ENCODE data around the gene ADAMTSL4.
"Not testable (repeated sequence)": the region's sequence is repeated elsewhere in the genome, so short reads cannot be mapped to it uniquely, and the experiment has no call there.

ADAMTSL4 gene

DNA sequence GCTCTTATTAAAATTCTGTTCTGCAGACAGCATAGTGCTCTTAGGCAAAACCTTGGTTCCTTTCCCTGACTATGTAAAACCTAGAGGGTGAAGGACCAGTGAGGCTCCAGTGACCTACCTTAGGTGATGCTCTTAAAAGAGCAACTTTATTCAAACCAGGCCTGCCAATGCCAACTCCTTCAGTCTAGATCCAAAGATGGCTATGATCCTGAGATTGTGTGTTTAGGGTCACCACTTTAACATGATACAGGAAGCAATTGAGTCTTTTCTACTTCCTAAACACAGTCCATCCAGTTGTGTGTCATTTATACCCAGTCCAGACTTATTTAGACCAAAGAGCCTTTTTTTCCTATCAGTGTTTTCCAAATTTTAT is 19.4 kb downstream of the ADAMTSL4 start:
- DNase-seq, result peak; percentile 64

DNA sequence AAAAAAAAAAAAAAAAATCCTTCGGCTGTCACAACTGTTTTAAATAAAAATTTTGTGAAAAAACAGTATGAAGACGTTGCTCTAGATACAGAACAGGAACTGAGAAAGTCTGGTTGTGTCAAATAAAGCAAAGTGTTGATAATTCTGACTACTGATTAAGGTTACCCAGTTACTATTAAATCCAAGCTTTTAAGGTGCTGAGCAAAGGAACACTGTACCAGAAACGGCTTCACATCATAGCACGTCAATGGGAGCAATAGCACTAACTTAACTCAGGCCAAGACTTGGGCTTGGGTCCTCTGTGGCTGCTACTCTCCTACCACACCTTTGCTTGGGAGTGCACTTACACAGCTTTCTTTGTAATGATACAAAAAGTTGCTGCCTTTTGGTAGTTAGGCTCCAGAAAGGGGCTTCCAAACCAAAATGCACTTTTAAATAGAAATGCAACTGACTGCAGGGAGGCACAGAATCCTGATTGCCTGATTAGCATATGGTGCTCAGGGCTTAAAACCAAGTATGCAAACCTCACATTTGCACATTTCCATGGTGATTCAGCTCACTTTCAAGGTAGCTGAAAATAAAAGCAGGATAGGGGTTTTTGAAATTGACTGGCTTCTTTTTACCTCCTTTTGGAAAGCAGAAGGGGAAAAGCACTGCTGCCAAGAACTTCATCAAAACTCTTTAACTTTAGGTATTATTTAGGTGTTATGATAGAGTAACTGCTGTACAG is 23.9 kb downstream of the ADAMTSL4 start:
- DNase-seq, result peak; percentile 55

DNA sequence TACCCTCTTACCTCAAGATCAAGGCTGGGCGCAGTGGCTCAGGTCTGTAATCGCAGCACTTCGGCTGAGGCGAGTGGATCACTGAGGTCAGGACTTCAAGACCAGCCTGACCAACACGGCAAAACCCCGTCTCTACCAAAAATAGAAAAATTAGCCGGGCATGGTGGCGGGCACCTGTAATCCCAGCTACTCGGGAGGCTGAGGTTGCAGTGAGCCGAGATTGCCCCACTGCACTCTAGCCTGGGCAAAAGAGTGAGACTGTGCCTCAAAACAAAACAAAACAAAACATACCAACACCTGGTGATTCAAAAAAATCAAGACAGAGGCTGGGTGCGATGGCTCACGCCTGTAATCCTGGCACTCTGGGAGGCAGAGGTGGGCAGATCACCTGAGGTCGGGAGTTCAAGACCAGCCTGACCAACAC is 24.5 kb downstream of the ADAMTSL4 start:
- DNase-seq, result peak; percentile 45

DNA sequence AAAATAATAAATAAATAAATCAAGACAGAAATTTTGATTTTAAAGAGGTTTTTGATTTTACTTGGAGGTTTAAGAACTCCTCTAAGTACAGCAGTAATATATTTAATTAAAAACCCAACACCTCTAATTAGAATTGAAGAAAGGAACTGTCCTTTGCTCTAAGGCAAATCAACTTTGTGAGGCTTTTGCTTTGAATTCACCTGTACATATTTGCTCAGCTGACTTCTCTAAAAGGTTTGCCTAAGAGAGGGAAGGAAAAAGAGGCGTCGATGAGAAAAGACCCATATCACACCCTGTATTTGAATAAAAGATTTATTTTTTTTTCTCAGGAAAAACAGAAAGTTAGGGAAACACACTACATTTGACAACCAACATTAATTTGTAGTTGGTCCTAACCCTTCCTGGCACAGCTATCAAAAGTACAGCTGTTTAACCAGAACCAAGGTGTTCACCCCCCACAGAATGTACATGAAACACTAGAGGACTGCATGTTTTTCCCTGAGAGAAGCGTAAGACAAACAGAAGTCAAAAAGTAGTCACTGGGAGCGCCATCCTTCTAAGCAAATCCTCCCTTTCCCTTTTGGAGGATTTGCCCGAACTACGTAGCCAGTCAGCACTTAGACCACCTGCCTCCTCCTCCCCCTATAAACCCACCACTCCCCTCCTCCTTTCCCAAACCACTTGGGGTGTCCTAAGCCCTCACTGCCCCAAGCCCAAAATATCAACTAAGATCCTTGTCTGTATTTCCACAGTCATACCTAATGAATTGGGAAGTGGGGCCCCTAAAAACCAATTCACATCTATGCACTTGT is 25.3 kb downstream of the ADAMTSL4 start:
- peak; percentile 44 for DNase-seq

DNA sequence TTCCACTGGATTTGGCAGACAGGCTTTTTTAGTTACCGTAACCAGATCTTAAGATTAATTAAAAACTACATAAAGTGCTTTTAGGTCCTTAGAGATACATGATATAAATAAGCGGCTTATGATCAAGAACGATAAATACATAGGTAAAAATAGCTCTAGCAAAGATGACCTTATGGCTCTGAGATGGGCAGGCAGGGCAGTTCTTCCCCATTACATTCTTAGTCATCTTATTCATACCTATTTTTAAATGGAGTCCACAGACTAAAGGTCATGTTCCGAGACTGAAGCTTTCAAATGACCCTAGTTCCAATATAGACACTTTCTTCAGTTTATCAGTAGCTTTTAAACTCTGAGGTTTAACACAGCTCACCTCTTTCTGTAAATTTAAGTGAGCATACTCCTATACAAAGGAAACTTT is 25.9 kb downstream of the ADAMTSL4 start:
- DNase-seq, result peak; percentile 38

DNA sequence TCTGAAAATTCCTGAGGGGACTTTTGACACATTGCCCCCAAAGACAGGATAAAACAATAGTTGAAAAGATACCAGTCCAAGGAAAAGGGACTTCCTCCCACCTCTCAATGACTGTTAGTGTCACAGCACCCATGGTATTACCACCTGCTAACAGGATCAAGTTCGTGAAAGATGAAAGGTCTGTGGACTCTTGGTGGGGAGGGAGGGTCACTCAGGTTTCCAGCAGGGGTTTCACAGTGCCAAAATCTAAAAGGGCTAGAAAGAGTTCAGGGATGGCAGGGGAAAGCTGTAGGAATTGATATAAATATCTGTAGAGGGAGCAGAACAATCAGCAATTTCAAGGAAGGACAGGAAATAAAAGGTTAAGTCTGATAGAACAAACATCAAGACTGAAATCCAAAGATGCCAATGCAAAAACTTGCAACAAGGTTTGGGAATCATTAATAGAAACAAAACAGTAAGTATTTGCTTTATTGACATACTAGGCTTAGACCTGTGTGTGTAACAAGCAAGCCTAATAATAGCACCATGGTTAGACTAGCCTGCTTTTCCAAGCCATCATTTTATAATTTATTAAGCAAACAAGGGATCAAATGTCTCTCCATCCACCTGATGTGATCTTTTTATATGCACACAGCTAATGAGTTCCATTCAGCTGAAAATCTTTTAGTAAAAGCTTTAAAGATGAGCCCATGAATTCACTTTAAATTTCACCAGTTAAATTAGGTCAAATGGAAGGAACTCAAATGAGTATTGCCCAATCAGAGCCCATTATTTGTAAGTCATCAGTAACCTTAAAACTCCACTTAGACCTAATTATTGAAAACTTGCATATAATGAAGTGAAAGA is 26.5 kb downstream of the ADAMTSL4 start:
- peak; percentile 32 for DNase-seq

DNA sequence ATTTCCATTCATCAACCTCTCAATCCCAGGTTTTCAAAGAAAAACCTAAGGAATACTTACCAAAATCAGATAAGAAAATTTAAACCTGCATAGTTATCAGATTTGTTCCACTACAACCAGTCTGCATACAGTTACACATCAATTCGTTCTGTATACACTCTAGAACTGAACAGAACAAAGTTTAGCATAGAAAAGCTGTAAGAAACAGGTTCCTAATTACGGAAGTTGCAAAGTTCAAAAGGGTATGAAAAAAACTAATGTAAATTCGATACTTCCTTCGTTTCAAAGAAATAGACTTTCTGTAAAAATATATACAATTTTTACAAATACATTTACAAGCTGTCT is 27.1 kb downstream of the ADAMTSL4 start:
- peak; percentile 31 for DNase-seq

DNA sequence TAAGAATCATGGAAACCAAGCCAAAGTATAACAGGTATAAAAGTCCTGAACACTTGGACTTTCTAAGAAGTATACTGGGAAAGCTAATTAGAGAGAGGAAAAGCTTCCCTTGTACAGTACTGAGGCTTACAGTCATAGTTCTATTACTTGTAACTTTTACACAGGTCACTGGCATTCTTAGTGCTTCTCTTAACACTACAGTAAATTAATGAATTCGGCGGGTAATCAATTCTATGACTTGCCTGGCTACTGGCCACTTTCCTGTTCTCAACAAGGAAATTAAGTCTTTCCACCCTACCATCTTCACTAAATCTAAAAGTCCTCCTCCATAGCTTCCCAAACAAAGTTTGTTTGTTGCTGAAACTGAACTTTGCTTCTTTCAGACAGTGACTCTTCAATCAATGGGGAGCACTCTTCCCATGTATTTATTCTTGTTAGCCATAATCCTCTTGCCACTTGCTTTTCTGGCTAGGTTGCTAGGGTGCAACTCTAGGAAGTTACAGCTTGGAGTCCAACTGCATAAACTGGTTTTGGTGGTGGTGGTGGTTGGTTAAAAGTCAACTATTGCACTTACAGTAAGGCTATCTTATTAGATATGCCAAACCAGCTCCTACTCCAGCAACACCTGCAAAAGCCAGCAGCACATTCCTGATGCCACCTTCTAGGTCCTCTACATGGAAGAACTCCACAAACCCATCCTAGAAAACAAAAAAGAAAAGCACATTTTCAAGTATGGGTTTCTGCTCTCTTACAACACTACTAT is 27.8 kb downstream of the ADAMTSL4 start:
- peak; percentile 53 for DNase-seq

DNA sequence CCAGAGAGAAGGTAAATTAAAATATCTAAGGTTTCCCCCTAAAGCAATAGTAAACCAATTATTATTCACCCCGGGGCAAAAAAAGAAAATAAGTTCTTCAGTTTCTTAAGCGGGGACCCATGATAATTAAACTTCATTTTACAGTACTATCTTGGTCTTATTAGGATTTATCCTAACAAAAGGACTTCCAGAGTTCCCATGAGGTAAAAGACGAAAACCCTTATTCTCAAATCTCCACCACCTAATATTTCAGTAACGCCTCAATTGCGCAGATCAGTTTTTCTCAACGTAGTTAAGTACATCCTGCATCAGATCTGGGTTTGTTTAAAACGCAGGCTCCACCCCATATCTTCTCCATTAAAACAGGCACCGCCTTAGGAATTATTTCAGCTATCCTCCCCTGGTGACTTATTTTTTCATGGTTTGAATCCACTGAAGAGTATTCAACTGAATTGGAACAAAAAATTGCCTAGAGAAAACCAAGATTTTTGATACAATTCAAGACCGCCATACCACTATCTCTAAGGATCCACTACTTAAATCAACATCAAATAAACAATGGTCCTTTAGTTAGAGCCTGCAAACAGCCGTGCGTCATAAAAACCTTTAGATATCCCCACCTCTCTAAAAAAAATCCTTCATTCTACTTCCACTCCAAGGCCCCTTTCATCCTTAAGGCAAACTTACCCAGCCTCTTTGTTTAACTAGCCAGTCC is 28.5 kb downstream of the ADAMTSL4 start:
- DNase-seq, result peak; percentile 63

DNA sequence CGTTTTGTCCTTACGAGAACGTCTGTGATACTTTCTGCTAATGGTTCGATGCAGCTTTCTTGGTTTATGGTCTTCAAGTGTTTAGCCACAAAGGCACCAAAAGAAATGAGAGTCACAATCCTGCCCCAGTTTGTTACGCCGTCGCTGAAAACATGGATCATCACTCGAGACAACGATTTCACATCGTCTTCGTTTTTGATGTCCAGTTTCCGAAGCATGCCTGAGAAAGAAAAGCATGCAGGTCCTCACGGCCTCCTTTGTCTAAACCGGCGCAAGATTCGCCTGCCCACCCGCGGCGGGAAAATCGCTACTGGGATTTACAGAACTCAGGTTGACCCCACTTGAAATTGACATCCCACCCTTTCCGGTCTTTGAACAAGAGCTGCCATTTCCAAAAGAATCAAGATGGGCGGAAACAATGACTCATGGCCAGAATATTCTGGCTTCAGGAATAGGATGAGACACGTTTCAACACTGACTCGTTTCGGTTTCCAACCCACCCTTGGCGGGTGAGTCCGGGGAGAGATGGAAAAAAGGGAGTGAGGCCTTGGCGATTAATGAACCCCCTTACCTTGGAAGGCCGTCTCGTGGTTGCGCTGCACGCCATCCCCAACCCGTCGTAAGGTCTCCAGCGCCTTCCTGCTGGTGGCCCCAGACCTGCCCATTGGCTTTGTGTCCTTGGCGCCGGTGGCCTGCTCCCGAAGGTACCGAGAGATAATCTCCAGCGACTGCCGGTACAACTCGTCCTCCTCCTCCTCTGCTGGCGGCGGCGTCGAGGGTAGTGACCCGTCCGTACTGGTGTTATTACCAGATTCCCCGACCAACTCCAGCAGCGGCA is 29.3 kb downstream of the ADAMTSL4 start:
- DNase-seq, result peak; percentile 68

DNA sequence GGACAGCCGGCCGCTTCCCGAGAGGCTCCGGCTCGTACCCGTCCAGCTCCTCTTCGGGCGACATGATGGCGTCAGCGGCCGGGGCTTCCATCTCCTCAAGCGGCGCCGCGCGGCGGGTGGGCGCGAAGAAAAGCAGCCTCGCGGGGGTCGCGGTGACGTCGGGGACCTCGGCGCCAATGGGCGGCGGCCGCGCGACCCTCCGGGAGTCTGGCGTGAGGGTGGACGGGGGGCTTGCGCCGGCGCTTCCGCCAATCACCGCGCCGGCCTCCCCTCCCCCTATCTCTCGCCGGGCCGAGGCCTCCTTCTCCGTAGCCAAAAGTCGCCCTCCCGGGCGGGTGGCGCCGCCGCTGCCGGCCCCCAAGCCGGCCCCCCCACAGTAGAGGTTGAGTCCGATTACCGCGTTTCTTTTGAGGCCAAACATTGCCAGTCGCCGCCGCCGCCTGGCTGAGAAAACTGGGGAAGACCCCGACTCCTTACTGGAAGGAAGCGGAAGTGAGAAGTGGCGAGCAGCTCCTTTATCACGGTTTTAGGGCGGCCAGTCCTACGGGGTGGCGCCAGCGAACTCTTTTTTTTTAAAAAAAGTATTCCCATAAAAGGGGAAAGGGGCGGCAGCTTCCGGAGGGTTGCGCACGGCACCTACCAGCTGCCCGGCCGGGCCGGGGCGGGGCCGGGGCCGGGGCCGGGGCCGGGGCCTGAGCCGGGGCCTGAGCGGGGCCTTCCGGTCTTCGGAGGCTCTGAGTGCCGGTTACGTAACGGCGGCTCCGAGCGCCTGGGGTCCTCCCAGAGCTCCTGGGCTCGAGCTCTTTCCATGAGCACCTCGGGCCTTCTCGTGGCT is 30.1 kb downstream of the ADAMTSL4 start, which contains the start of gene MCL1:
Gene MCL1, minus strand, starts transcription at position 501 of the 835 bp plus-strand sequence. Its CDS starts 80 bp downstream, at position 421.
- peak; percentile 96 for DNase-seq

DNA sequence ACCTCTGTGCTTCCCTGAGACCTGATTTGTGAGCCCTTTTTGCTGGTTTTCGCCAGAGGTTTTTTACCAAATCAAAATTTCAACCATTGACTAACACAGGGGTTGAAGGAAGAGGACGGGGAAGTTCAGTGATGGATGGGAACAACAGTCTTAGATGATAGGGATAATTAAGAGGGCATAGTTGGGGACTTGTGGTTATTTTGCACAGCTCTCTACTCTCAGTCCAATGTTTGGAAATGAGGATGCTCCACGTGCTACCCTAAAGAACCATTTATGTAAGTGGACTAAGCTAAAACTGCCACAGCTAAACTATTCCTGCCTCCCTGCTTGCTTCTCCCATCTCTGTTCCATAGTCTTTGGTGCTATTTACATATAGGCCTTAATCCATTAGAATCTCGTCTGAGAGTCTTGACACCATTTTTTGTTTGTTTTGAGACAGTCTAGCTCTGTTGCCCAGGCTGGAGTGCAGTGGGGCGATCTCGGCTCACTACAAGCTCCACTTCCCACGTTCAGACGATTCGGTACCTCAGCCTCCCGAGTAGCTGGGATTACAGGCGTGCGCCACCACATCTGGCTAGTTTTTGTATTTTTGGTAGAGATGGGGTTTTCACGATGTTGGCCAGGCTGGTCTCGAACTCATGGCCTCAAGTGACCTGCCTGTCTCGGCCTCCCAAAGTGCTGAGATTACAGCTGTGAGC is 30.9 kb downstream of the ADAMTSL4 start:
- no peak for DNase-seq

DNA sequence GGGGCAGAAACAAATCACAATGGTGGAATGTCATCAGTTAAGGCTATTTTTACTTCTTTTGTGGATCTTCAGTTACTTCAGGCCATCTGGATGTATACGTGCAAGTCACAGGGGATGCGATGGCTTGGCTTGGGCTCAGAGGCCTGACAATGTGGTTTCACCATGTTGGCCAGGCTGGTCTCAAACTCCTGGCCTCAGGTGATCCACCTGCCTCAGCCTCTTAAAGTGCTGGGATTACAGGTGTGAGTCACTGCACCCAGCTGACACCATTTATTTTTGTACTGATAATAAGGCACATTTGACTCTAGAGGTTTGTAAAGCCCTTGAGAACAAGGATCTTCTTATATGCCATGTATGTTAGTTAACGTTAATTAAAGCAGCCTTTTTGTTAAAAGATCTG is 31.8 kb downstream of the ADAMTSL4 start:
- not testable (repeated sequence) for DNase-seq

DNA sequence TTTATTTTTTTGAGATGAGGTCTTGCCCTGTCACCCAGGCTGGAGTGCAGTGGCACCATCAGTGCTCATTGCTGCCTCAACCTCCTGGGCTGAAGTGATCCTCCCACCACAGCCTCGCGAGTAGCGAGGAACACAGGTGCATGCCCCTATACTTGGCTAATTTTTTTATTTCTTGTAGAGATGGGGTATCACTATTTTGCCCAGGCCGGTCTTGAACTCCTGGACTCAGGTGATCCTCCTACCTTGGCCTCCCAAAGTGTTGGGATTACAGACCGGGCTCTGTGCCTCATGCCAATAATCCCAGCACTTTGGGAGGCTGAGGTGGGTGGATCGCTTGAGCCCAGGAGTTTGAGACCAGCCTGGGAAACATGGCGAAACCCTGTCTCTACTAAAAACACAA is 32.2 kb downstream of the ADAMTSL4 start:
- DNase-seq, result not testable (repeated sequence)

DNA sequence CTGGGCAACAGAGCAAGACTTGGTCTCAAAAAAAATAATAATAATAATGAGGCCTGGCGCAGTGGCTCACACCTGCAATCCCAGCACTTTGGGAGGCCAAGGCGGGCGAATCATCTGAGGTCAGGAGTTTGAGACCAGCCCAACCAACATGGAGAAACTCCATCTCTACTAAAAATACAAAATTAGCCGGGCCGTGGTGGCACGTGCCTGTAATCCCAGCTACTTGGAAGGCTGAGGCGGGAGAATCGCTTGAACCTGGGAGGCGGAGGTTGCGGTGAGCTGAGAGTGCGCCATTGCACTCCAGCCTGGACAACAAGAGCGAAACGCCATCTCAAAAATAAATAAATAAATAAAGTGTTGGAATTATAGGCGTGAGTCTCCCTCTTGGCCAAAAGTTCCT is 32.8 kb downstream of the ADAMTSL4 start:
- DNase-seq, result not testable (repeated sequence)

DNA sequence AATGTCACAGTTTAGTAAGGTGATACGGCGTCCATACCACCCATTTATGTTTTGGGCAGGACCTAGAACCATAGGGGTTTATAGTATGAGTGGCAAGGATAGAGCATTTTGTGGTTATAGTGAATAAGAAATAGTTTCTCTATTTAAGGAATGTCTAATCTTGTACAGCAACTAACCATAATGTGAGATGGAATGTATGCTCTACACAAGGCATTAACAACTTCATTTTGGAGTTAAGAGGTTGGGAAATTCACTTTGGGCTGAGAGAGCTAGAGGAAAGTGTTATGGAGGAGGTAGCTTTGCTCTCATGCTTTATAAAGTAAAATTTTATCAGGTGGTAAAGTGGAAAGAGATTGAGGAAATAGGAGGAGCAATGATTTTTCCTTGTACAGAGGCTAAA is 33.2 kb downstream of the ADAMTSL4 start:
- no peak for DNase-seq

DNA sequence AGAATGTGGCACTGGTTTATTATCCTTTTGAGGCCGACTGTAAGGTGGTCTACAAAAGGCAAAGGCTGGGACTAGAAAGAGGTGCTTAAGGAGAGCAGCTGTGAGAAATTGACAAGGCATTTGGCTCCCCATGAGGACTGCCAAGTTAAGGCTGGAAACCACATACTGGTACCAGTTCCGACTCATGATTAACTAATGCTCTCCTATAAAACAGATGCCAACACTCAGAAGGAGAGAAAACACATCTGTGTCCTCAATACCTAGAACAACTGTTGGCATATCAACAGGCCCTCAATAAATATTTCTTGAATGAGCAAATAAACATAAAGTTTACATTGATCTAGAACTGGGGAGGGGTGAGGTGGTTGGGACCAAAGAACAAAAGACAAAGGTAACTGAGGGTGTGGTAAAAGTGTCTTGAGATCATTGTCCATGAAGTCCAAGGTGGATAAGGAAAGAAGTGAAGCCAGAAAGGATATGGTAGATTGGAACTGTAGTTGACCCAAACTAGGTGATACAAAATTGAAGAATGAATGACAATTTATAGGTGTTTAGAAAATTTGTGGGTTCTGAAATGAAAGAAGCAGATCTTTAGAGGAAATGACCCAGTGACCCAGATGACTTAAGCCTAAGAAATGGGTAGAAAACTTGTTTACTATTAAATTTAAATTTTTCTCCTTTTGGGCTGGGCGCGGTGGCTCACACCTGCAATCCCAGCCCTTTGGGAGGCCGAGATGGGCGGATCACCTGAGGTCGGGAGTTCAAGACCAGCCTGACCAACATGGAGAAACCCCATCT is 47.1 kb downstream of the ADAMTSL4 start:
- DNase-seq, result peak; percentile 4

DNA sequence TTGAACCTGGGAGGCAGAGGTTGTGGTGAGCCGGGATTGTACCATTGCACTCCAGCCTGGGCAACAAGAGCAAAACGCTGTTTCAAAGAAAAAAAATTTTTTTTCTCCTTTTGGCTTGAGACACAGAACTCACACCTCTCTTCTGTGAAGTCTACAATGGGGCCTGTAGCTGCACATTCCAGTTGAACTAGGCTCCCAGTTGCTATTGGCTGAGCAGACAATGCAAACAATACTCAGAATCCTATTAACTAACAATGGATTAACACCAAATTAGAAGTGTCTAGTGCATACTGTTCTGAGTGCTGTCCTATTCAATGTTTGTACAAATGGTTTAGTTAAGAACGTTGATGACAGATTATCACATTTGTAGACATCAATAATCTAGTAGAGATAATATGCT is 47.8 kb downstream of the ADAMTSL4 start:
- no peak for DNase-seq
